Ovary (tissue), 3 donors: ENCODE data around the gene ALAD.
"Not testable (repeated sequence)": the region's sequence is repeated elsewhere in the genome, so short reads cannot be mapped to it uniquely, and the experiment has no call there.

Source experiments
- CTCF ChIP-seq, 3 donors: fragments of 450-650 bp in 2 of 3; fragments of 200-600 bp in 1 of 3; IDR thresholded peaks; one replicate each; pipeline versions ENCODE4 v1.5.1 to v1.8.0; 2016 to 2022; ENCODE audit warnings: antibody characterized with exemption in 3 of 3, mild to moderate bottlenecking in 1 of 3
- EP300 ChIP-seq: sonication (generic); formaldehyde crosslinking; IDR thresholded peaks from one replicate; pipeline ENCODE4 v1.6.1; 2017; ENCODE audit warnings: antibody characterized with exemption
- POLR2A ChIP-seq: fragments of 450-650 bp; IDR thresholded peaks from one replicate; pipeline ENCODE4 v1.6.1; 2017; ENCODE audit warnings: antibody characterized with exemption, mild to moderate bottlenecking, moderate library complexity
- donor health status: DM: no; HTN: no; CAD: no.

DNA sequence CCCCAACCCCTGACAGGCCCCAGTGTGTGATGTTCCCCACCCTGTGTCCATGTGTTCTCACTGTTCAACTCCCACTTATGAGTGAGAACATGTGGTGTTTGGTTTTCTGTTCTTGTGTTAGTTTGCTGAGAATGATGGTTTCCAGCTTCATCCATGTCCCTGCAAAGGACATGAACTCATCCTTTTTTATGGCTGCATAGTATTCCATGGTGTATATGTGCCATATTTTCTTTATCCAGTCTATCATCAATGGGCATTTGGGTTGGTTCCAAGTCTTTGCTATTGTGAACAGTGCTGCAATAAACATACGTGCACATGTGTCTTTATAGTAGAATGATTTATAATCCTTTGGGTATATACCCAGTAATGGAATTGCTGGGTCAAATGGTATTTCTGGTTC is 36.6 kb upstream of the ALAD start:
- not testable (repeated sequence) for TF ChIP-seq CTCF (IDR thresholded peaks at IDR 0.05); EP300; POLR2A
